Gastroesophageal sphincter (tissue), 4 donors: ENCODE results near the gene FHOD3. TPM values are rescaled to one million over a fixed set of nuclear protein-coding genes. Genes with fewer than 3 reads are reported as not detected.

ENCODE experiments used
- ATAC-seq: fragments of 150-250 bp; one replicate; pipeline ENCODE4 v1.9.1; 2016; ENCODE audit warnings: mild to moderate bottlenecking, moderate library complexity
- H3K27ac ChIP-seq, 4 donors: fragments of 200-600 bp; sonication (generic) in 3 of 4; 1 replicate in 3 of 4; 2 replicates in 1 of 4; pipeline ENCODE4 v1.5.1; 2016 to 2019
- H3K27me3 ChIP-seq: fragments of 200-600 bp; sonication (generic); one replicate; pipeline ENCODE4 v1.5.1; 2019
- H3K36me3 ChIP-seq, 2 donors: fragments of 200-600 bp; sonication (generic); one replicate each; pipeline ENCODE4 v1.5.1; 2019; ENCODE audit warnings: control low read depth in 1 of 2
- H3K4me1 ChIP-seq, 3 donors: fragments of 200-600 bp; sonication (generic); 1 replicate in 2 of 3; 2 replicates in 1 of 3; pipeline ENCODE4 v1.5.1; 2016 to 2019; ENCODE audit warnings: control low read depth in 2 of 3
- H3K4me3 ChIP-seq, 2 donors: fragments of 200-600 bp; sonication (generic); one replicate each; pipeline ENCODE4 v1.5.1; 2019; ENCODE audit warnings: mild to moderate bottlenecking in 1 of 2, moderate library complexity in 1 of 2
- H3K9me3 ChIP-seq, 3 donors: fragments of 200-600 bp; sonication (generic); one replicate each; pipeline ENCODE4 v1.5.1; 2017 to 2019; ENCODE audit warnings: control low read depth in 2 of 3
- CTCF ChIP-seq, 4 experiments: fragments of 200-600 bp in 2 of 4; fragments of 450-650 bp in 2 of 4; sonication (generic) in 1 of 4; IDR thresholded peaks; one replicate each; pipeline ENCODE4 v1.5.1; 2017 to 2019; ENCODE audit warnings: antibody characterized with exemption in 4 of 4, mild to moderate bottlenecking in 2 of 4, moderate library complexity in 2 of 4
- EP300 ChIP-seq: sonication (generic); formaldehyde crosslinking; IDR thresholded peaks from one replicate; pipeline ENCODE4 v1.6.1; 2017; ENCODE audit warnings: antibody characterized with exemption, mild to moderate bottlenecking
- POLR2A ChIP-seq, 2 donors: fragments of 450-650 bp; IDR thresholded peaks; one replicate each; pipeline ENCODE4 v1.6.1; 2017; ENCODE audit warnings: antibody characterized with exemption in 2 of 2, mild to moderate bottlenecking in 2 of 2, moderate library complexity in 1 of 2
- POLR2AphosphoS5 ChIP-seq: sonication (generic); formaldehyde crosslinking; IDR thresholded peaks from one replicate; pipeline ENCODE4 v1.6.1; 2017; ENCODE audit warnings: antibody characterized with exemption
- WGBS, 2 donors: methylation state at CpG; one replicate each; pipeline ENCODE4 v1.1.5; 2018; ENCODE audit warnings: low coverage in 1 of 2; 5-methylcytosine and 5-hydroxymethylcytosine counted together
- total RNA-seq, 4 donors: library from RNA; depleted of rRNA; stranded (reverse); fragments of >200 nt; gene quantifications; one replicate each; pipeline ENCODE4 v1.1.0, GENCODE V29; 2016

Gene FHOD3
- total RNA-seq, 4 donors from 2014 or later = 18.4 to 36.7 (median 30.4) TPM

GRCh38 chr18:36817039-36817438, 519.5 kb downstream of the FHOD3 start:
- H3K27me3 ChIP-seq = no peaks in the 10 kb centered on the region
- H3K9me3 ChIP-seq = no peaks in the 10 kb centered on the region
- no peak for ATAC-seq
- no peak overlapping the region for H3K4me3 ChIP-seq
- H3K27ac ChIP-seq = no peak overlapping the region
- peaks cover 0 to 18% (median 5%) of the 10 kb centered on the region in 3 donors for H3K4me1 ChIP-seq
- 78% methylated on average over 1 of the region's 1 CpG; no CpG with 5 or more reads in 1 of the 2 donors for WGBS, 2 donors
- H3K36me3 ChIP-seq = peaks cover 0 to 62% of the 10 kb centered on the region in 2 donors
- no peak for TF ChIP-seq EP300
- TF ChIP-seq POLR2A (IDR thresholded peaks at IDR 0.05) = no peak
- TF ChIP-seq POLR2AphosphoS5 = no peak
- no peak for TF ChIP-seq CTCF (IDR thresholded peaks at IDR 0.05)

- no peak for ATAC-seq
- TF ChIP-seq POLR2A (IDR thresholded peaks at IDR 0.05) (no peak), CTCF (IDR thresholded peaks at IDR 0.05) (no peak), POLR2AphosphoS5 (no peak), EP300 (no peak)
- WGBS, 2 donors = 83 to 100% methylated on average over 2 to 3 of the region's 3 CpGs
- H3K4me3 ChIP-seq = no peak overlapping the region
- no peak overlapping the region for H3K27ac ChIP-seq
- H3K4me1 ChIP-seq = peaks cover 0 to 3% (median 0%) of the 10 kb centered on the region in 3 donors
- no peaks in the 10 kb centered on the region for H3K9me3 ChIP-seq
- no peaks in the 10 kb centered on the region for H3K27me3 ChIP-seq
- H3K36me3 ChIP-seq = peaks cover 0 to 59% of the 10 kb centered on the region in 2 donors
Measured at GRCh38 chr18:36818652-36819051, 521.1 kb downstream of the FHOD3 start.

DNA sequence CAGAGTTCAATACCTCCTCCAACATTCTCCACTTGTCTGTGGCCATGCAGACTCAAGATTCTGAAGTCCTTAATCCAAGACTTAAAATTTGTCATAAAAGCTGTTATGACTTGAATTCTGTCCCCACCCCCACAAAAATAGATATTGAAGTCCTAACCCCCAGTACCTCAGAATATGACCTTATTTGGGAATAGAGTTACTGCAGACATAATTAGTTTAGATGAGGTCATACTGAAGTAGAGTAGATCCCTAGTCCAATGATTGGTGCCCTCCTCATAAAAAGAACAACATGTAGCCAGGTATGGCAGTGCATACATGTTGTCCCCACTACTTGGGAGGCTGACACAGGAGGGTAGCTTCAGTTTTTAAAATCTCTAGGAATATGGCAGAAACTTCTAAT, 522.1 kb downstream of the FHOD3 start:
- peaks cover 0 to 49% of the 10 kb centered on the region in 2 donors for H3K36me3 ChIP-seq
- no peaks in the 10 kb centered on the region for H3K4me1 ChIP-seq
- H3K9me3 ChIP-seq = no peaks in the 10 kb centered on the region
- H3K27ac ChIP-seq = no peak overlapping the region
- no peaks in the 10 kb centered on the region for H3K27me3 ChIP-seq
- TF ChIP-seq POLR2A (IDR thresholded peaks at IDR 0.05) (no peak), EP300 (no peak), CTCF (IDR thresholded peaks at IDR 0.05) (no peak), POLR2AphosphoS5 (no peak)
- no peak for ATAC-seq
- H3K4me3 ChIP-seq = no peak overlapping the region

DNA sequence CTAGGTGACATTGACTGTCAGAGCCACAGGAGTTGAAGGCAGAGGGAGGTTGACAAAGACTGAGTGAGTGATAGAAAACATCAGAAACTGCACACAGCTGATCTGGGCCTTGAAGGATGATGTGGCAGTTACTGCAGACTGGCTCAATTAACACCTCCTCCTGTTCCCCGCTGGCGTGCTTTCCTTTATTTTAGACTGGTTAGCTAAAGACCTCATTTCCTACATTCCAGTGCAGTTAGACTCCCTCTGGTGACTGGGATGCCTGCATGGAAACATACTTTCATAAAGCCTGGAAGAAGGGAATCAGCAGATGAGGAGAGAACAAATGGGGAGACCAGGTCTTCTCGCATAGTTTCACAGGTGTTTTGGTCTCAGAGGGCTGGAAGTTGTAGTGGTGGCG, 524.2 kb downstream of the FHOD3 start:
- 95 to 100% methylated on average over 1 to 3 of the region's 4 CpGs for WGBS, 2 donors
- H3K4me3 ChIP-seq = no peak overlapping the region
- ATAC-seq = no peak
- H3K27me3 ChIP-seq = no peaks in the 10 kb centered on the region
- no peaks in the 10 kb centered on the region for H3K4me1 ChIP-seq
- peaks cover 0 to 30% of the 10 kb centered on the region in 2 donors for H3K36me3 ChIP-seq
- H3K9me3 ChIP-seq = no peaks in the 10 kb centered on the region
- no peak overlapping the region for H3K27ac ChIP-seq
- TF ChIP-seq POLR2A (IDR thresholded peaks at IDR 0.05) = no peak
- TF ChIP-seq EP300 = no peak
- TF ChIP-seq POLR2AphosphoS5 = no peak
- no peak for TF ChIP-seq CTCF (IDR thresholded peaks at IDR 0.05)

GRCh38 chr18:36825526-36825925, 528.0 kb downstream of the FHOD3 start:
- Histone ChIP-seq H3K27me3 (no peaks in the 10 kb centered on the region), H3K36me3 (peaks cover 0 to 6% of the 10 kb centered on the region in 2 donors), H3K9me3 (no peaks in the 10 kb centered on the region), H3K27ac (no peak overlapping the region), H3K4me3 (no peak overlapping the region), H3K4me1 (peaks cover 0 to 23% (median 0%) of the 10 kb centered on the region in 3 donors)
- no peak for ATAC-seq
- TF ChIP-seq EP300 (no peak), POLR2A (IDR thresholded peaks at IDR 0.05) (no peak), POLR2AphosphoS5 (no peak), CTCF (IDR thresholded peaks at IDR 0.05) (no peak)
